Right lobe of liver (tissue), 6 donors: ENCODE results near the gene KNTC1. TPM values are rescaled to one million over a fixed set of nuclear protein-coding genes. Genes with fewer than 3 reads are reported as not detected.
A peak's percentile ranks its signal among the peaks of the same experiment; 100 is the strongest.

Experiments used
- ATAC-seq, 4 donors: fragments of 200-7000 bp; cut with Tn5 transposase; one replicate each; pipeline ENCODE4 v1.9.1; 2020; ENCODE audit warnings: mild to moderate bottlenecking in 4 of 4, moderate library complexity in 4 of 4
- DNase-seq, 3 donors: peaks; one replicate each; pipeline ENCODE4 v3.0.0-alpha.2; 2020
- H3K27ac ChIP-seq, 3 donors: fragments of 200-600 bp; one replicate each; pipeline ENCODE4 v1.8.0; 2022
- H3K27me3 ChIP-seq, 2 donors: fragments of 200-600 bp; one replicate each; pipeline ENCODE4 v1.8.0; 2022
- H3K36me3 ChIP-seq, 4 donors: fragments of 200-600 bp; sonication (generic) in 1 of 4; one replicate each; pipeline versions ENCODE4 v1.5.1 to v1.8.0; 2017 to 2022; ENCODE audit warnings: control low read depth in 1 of 4
- H3K4me1 ChIP-seq, 4 donors: fragments of 200-600 bp; sonication (generic) in 1 of 4; one replicate each; pipeline versions ENCODE4 v1.5.1 to v1.8.0; 2017 to 2022; ENCODE audit warnings: control low read depth in 1 of 4
- H3K4me3 ChIP-seq, 3 donors: fragments of 200-600 bp; one replicate each; pipeline ENCODE4 v1.8.0; 2022
- H3K9me3 ChIP-seq, 4 donors: fragments of 200-600 bp; sonication (generic) in 1 of 4; one replicate each; pipeline versions ENCODE4 v1.5.1 to v1.8.0; 2017 to 2022; ENCODE audit warnings: control low read depth in 1 of 4
- CTCF ChIP-seq, 4 donors: fragments of 200-600 bp in 3 of 4; fragments of 450-650 bp in 1 of 4; IDR thresholded peaks; one replicate each; pipeline versions ENCODE4 v1.5.1 to v1.8.0; 2016 to 2022; ENCODE audit warnings: antibody characterized with exemption in 4 of 4, mild to moderate bottlenecking in 2 of 4
- POLR2A ChIP-seq: fragments of 450-650 bp; IDR thresholded peaks from one replicate; pipeline ENCODE4 v1.6.1; 2017; ENCODE audit warnings: antibody characterized with exemption, mild to moderate bottlenecking
- WGBS: methylation state at CpG from one replicate; pipeline ENCODE4 v1.1.6; 2018; ENCODE audit warnings: low coverage, low lambda C conversion rate; ENCODE audit not compliant: insufficient coverage; ENCODE audit errors: missing lambda C conversion rate; 5-methylcytosine and 5-hydroxymethylcytosine counted together
- intact Hi-C, 2 donors: fragments of 100-400 bp; cut with DNase I; formaldehyde crosslinking; loops; one replicate each; pipeline versions ENCODE4 v1.11.2 to v1.14.1; 2022
- total RNA-seq, 6 experiments: library from RNA; depleted of rRNA in 2 of 6; stranded (reverse); fragments of >200 nt in 2 of 6; fragmentation: NEBNext Ultra II Directional in 3 of 6; extraction: Animal tissue kit (Norgen Biotek cat#: 25700) in 3 of 6; gene quantifications; one replicate each; pipeline versions ENCODE4 v1.1.0 to v1.2.4, GENCODE V29; 2016 to 2023
- donor health status: DM: no; HTN: yes; CAD: no.
- donor health status: DM: no; HTN: no; CAD: no.
- donor health status: DM: no; HTN: no; CAD: no.
- donor health status: DM: no; HTN: yes; CAD: no.
- donor health status: DM: no; HTN: yes; CAD: no.

KNTC1 gene
- total RNA-seq, 6 experiments from 2014 or later = 2.1 to 10.7 (median 3.5) TPM

- H3K4me1 ChIP-seq = peaks cover 0 to 16% (median 8%) of the 10 kb centered on the region in 4 donors
- peaks cover 35 to 78% (median 63%) of the 10 kb centered on the region in 4 donors for H3K36me3 ChIP-seq
- ATAC-seq = no peak
- no peaks in the 10 kb centered on the region for H3K9me3 ChIP-seq
- 83% methylated on average over 1 of the region's 1 CpG for WGBS
- H3K27me3 ChIP-seq = no peaks in the 10 kb centered on the region
- no peak overlapping the region for H3K4me3 ChIP-seq
- no peak overlapping the region for H3K27ac ChIP-seq
- TF ChIP-seq POLR2A (no peak), CTCF (IDR thresholded peaks at IDR 0.05) (no peak)
- intact Hi-C loops = no loop called here
- no peak for DNase-seq
Observed at GRCh38 chr12:122519418-122519817, 7.6 kb upstream of the KNTC1 start.

GRCh38 chr12:122520676-122521075, 6.4 kb upstream of the KNTC1 start:
- Histone ChIP-seq H3K9me3 (no peaks in the 10 kb centered on the region), H3K36me3 (peaks cover 35 to 66% (median 53%) of the 10 kb centered on the region in 4 donors), H3K27me3 (no peaks in the 10 kb centered on the region), H3K4me1 (peaks cover 0 to 26% (median 12%) of the 10 kb centered on the region in 4 donors), H3K4me3 (no peak overlapping the region), H3K27ac (no peak overlapping the region)
- ATAC-seq (no peak), DNase-seq (no peak)
- no peak for TF ChIP-seq POLR2A
- intact Hi-C loops = no loop called here
- 94% methylated on average over 4 of the region's 4 CpGs for WGBS

DNA sequence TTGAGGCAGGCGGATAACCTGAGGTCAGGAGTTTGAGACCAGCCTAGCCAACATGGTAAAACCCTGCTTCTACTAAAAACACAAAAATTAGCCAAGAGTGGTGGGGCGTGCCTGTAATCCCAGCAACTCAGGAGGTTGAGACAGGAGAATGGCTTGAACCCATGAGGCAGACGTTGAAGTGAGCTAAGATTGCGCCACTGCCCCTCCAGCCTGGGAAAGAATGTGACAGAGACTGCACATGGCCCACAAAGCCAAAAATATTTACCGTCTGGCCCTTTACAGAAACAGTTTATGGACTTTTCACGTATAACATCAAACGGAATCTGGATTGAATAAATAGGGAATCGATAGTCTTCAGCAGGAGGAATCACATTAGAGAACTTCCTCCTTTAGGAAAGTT, 3.8 kb upstream of the KNTC1 start:
- WGBS = 36% methylated on average over 8 of the region's 8 CpGs
- Histone ChIP-seq H3K4me3 (no peak overlapping the region), H3K36me3 (peaks cover 17 to 39% (median 31%) of the 10 kb centered on the region in 4 donors), H3K27ac (no peak overlapping the region), H3K4me1 (peaks cover 0 to 34% (median 16%) of the 10 kb centered on the region in 4 donors), H3K27me3 (no peaks in the 10 kb centered on the region), H3K9me3 (no peaks in the 10 kb centered on the region)
- ATAC-seq = no peak
- no peak for TF ChIP-seq POLR2A
- no peak for TF ChIP-seq CTCF (IDR thresholded peaks at IDR 0.05)
- intact Hi-C loops = no loop called here
- no peak for DNase-seq

DNA sequence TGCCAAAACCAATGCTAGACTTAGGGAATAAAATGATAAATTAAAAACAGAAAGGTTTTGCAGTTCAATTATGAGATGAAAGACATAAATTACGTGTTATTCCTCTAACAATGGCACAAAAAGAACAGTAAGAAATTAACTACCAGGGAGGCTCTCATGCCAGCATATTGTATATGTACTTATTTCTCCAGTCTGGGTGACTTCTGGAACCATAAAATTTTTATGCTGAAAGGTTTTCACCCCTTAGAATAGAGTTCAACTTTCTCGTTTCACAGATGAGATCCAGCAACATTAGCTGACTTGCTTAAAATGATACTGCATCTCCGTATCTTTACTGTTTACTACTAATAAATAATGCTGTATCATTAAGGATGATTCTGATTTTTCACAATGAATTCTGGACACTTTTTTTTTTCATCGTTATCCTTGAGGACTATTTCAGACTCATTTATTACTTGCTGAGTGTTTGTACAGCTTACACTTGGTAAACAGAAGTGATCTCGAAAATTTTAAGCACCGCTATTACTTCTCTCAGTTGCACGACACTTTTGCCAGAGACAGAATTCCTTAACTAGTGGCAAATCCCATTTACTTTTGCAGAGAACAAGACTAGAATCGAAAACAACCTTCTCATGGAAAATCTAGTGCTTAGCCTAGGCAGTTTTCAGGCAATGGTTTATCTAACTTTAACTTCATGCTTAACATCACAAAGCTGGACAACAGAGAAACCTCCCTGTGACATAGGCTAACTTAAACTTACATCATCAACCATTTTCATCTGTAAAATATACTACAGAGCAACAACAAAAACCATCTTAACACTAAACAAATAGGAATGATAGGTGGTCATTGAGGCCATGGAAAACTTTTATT, 3.0 kb upstream of the KNTC1 start:
- Histone ChIP-seq H3K27ac (peak overlapping the region in 1 of 3 donors; percentile 5), H3K4me1 (peaks cover 0 to 35% (median 16%) of the 10 kb centered on the region in 4 donors), H3K4me3 (peak overlapping the region; percentile 53 to 75 (median 70)), H3K9me3 (no peaks in the 10 kb centered on the region), H3K27me3 (no peaks in the 10 kb centered on the region), H3K36me3 (peaks cover 14 to 31% (median 24%) of the 10 kb centered on the region in 4 donors)
- DNase-seq (no peak), ATAC-seq (no peak)
- TF ChIP-seq CTCF (IDR thresholded peaks at IDR 0.05) (no peak), POLR2A (no peak)
- intact Hi-C loops = no loop called here
- 22% methylated on average over 8 of the region's 8 CpGs for WGBS

- peaks cover 0 to 35% (median 16%) of the 10 kb centered on the region in 4 donors for H3K4me1 ChIP-seq
- TF ChIP-seq CTCF (IDR thresholded peaks at IDR 0.05) = no peak
- TF ChIP-seq POLR2A = no peak
- peak overlapping the region; percentile 45 to 88 (median 75) for H3K4me3 ChIP-seq
- under 1% methylated on average over 21 of the region's 21 CpGs for WGBS
- DNase-seq = no peak
- H3K9me3 ChIP-seq = no peaks in the 10 kb centered on the region
- H3K36me3 ChIP-seq = no peaks in the 10 kb centered on the region
- peak overlapping the region in 1 of 3 donors; percentile 30 for H3K27ac ChIP-seq
- ATAC-seq = no peak
- H3K27me3 ChIP-seq = no peaks in the 10 kb centered on the region
- intact Hi-C loops = no loop called here
Observed at GRCh38 chr12:122527478-122527944, 462 bp downstream of the KNTC1 start.
